ENCODE data around the gene TNS3.
A peak's percentile ranks its signal among the peaks of the same experiment; 100 is the strongest.

TNS3 gene

GRCh38 chr7:47389171-47389922 lies 192.6 kb downstream of the TNS3 start:
- peaks cover 50% of the 10 kb centered on the region for H3K4me1 ChIP-seq (ENCODE audit: control insufficient read depth, insufficient read depth, low read length)

GRCh38 chr7:47387506-47387905 lies 194.4 kb downstream of the TNS3 start:
- Histone ChIP-seq H3K27me3 (ENCODE audit: control insufficient read depth, insufficient read depth, low read length) (no peaks in the 10 kb centered on the region), H3K9ac (ENCODE audit: low read length) (no peak overlapping the region), H3K36me3 (ENCODE audit: control insufficient read depth, insufficient read depth, low read length) (no peaks in the 10 kb centered on the region), H3K4me1 (ENCODE audit: control insufficient read depth, insufficient read depth, low read length) (peaks cover 51% of the 10 kb centered on the region), H3K9me3 (ENCODE audit: control insufficient read depth, low read length) (no peaks in the 10 kb centered on the region), H3K4me3 (ENCODE audit: low read length) (no peak overlapping the region)

More at GRCh38 chr7:47389171-47389922, 192.6 kb downstream of the TNS3 start:
- H3K9me3 ChIP-seq (ENCODE audit: control insufficient read depth, low read length), result no peaks in the 10 kb centered on the region
- no peak overlapping the region for H3K9ac ChIP-seq (ENCODE audit: low read length)
- H3K4me3 ChIP-seq (ENCODE audit: low read length), result no peak overlapping the region
- no peaks in the 10 kb centered on the region for H3K36me3 ChIP-seq (ENCODE audit: control insufficient read depth, insufficient read depth, low read length)
- no peaks in the 10 kb centered on the region for H3K27me3 ChIP-seq (ENCODE audit: control insufficient read depth, insufficient read depth, low read length)

- H3K9ac ChIP-seq (ENCODE audit: low read length), result no peak overlapping the region
- no peaks in the 10 kb centered on the region for H3K36me3 ChIP-seq (ENCODE audit: control insufficient read depth, insufficient read depth, low read length)
- no peak overlapping the region for H3K4me3 ChIP-seq (ENCODE audit: low read length)
Observed at GRCh38 chr7:47386273-47386835, 195.6 kb downstream of the TNS3 start.

GRCh38 chr7:47385536-47386125 lies 196.3 kb downstream of the TNS3 start:
- Histone ChIP-seq H3K9me3 (ENCODE audit: control insufficient read depth, low read length) (no peaks in the 10 kb centered on the region), H3K9ac (ENCODE audit: low read length) (no peak overlapping the region), H3K4me3 (ENCODE audit: low read length) (no peak overlapping the region), H3K4me1 (ENCODE audit: control insufficient read depth, insufficient read depth, low read length) (peaks cover 58% of the 10 kb centered on the region), H3K27me3 (ENCODE audit: control insufficient read depth, insufficient read depth, low read length) (no peaks in the 10 kb centered on the region), H3K36me3 (ENCODE audit: control insufficient read depth, insufficient read depth, low read length) (no peaks in the 10 kb centered on the region)

More at GRCh38 chr7:47386273-47386835, 195.6 kb downstream of the TNS3 start:
- no peaks in the 10 kb centered on the region for H3K27me3 ChIP-seq (ENCODE audit: control insufficient read depth, insufficient read depth, low read length)
- peaks cover 51% of the 10 kb centered on the region for H3K4me1 ChIP-seq (ENCODE audit: control insufficient read depth, insufficient read depth, low read length)
- no peaks in the 10 kb centered on the region for H3K9me3 ChIP-seq (ENCODE audit: control insufficient read depth, low read length)

- no peaks in the 10 kb centered on the region for H3K9me3 ChIP-seq (ENCODE audit: control insufficient read depth, low read length)
- H3K4me3 ChIP-seq (ENCODE audit: low read length), result no peak overlapping the region
- H3K9ac ChIP-seq (ENCODE audit: low read length), result no peak overlapping the region
- peaks cover 65% of the 10 kb centered on the region for H3K4me1 ChIP-seq (ENCODE audit: control insufficient read depth, insufficient read depth, low read length)
- H3K27me3 ChIP-seq (ENCODE audit: control insufficient read depth, insufficient read depth, low read length), result no peaks in the 10 kb centered on the region
- no peaks in the 10 kb centered on the region for H3K36me3 ChIP-seq (ENCODE audit: control insufficient read depth, insufficient read depth, low read length)
Observed at GRCh38 chr7:47384755-47385535, 197.0 kb downstream of the TNS3 start.

GRCh38 chr7:47383696-47384445 lies 198.0 kb downstream of the TNS3 start:
- H3K4me3 ChIP-seq (ENCODE audit: low read length), result no peak overlapping the region
- no peaks in the 10 kb centered on the region for H3K36me3 ChIP-seq (ENCODE audit: control insufficient read depth, insufficient read depth, low read length)
- peaks cover 73% of the 10 kb centered on the region for H3K4me1 ChIP-seq (ENCODE audit: control insufficient read depth, insufficient read depth, low read length)
- no peaks in the 10 kb centered on the region for H3K9me3 ChIP-seq (ENCODE audit: control insufficient read depth, low read length)
- no peaks in the 10 kb centered on the region for H3K27me3 ChIP-seq (ENCODE audit: control insufficient read depth, insufficient read depth, low read length)
- no peak overlapping the region for H3K9ac ChIP-seq (ENCODE audit: low read length)

GRCh38 chr7:47383072-47383471 lies 198.8 kb downstream of the TNS3 start:
- Histone ChIP-seq H3K4me1 (ENCODE audit: control insufficient read depth, insufficient read depth, low read length) (peaks cover 78% of the 10 kb centered on the region), H3K9me3 (ENCODE audit: control insufficient read depth, low read length) (no peaks in the 10 kb centered on the region), H3K4me3 (ENCODE audit: low read length) (no peak overlapping the region), H3K9ac (ENCODE audit: low read length) (no peak overlapping the region), H3K27me3 (ENCODE audit: control insufficient read depth, insufficient read depth, low read length) (no peaks in the 10 kb centered on the region), H3K36me3 (ENCODE audit: control insufficient read depth, insufficient read depth, low read length) (no peaks in the 10 kb centered on the region)

GRCh38 chr7:47382200-47382599 lies 199.7 kb downstream of the TNS3 start:
- H3K4me1 ChIP-seq (ENCODE audit: control insufficient read depth, insufficient read depth, low read length), result peaks cover 77% of the 10 kb centered on the region

GRCh38 chr7:47381134-47381495 lies 200.8 kb downstream of the TNS3 start:
- no peaks in the 10 kb centered on the region for H3K36me3 ChIP-seq (ENCODE audit: control insufficient read depth, insufficient read depth, low read length)
- no peak overlapping the region for H3K4me3 ChIP-seq (ENCODE audit: low read length)
- no peak overlapping the region for H3K9ac ChIP-seq (ENCODE audit: low read length)
- H3K4me1 ChIP-seq (ENCODE audit: control insufficient read depth, insufficient read depth, low read length), result peaks cover 72% of the 10 kb centered on the region
- H3K9me3 ChIP-seq (ENCODE audit: control insufficient read depth, low read length), result no peaks in the 10 kb centered on the region
- no peaks in the 10 kb centered on the region for H3K27me3 ChIP-seq (ENCODE audit: control insufficient read depth, insufficient read depth, low read length)

More at GRCh38 chr7:47382200-47382599, 199.7 kb downstream of the TNS3 start:
- Histone ChIP-seq H3K36me3 (ENCODE audit: control insufficient read depth, insufficient read depth, low read length) (no peaks in the 10 kb centered on the region), H3K9me3 (ENCODE audit: control insufficient read depth, low read length) (no peaks in the 10 kb centered on the region), H3K27me3 (ENCODE audit: control insufficient read depth, insufficient read depth, low read length) (no peaks in the 10 kb centered on the region), H3K4me3 (ENCODE audit: low read length) (no peak overlapping the region), H3K9ac (ENCODE audit: low read length) (no peak overlapping the region)

- no peak overlapping the region for H3K9ac ChIP-seq (ENCODE audit: low read length)
- H3K4me1 ChIP-seq (ENCODE audit: control insufficient read depth, insufficient read depth, low read length), result peaks cover 69% of the 10 kb centered on the region
- H3K4me3 ChIP-seq (ENCODE audit: low read length), result peak overlapping the region; percentile 25
- H3K9me3 ChIP-seq (ENCODE audit: control insufficient read depth, low read length), result no peaks in the 10 kb centered on the region
- no peaks in the 10 kb centered on the region for H3K27me3 ChIP-seq (ENCODE audit: control insufficient read depth, insufficient read depth, low read length)
- no peaks in the 10 kb centered on the region for H3K36me3 ChIP-seq (ENCODE audit: control insufficient read depth, insufficient read depth, low read length)
Observed at GRCh38 chr7:47380325-47381133, 201.4 kb downstream of the TNS3 start.
